Activated naive CD4-positive, alpha-beta T cell treated with anti-CD3 and anti-CD28 coated beads for 36 hours (primary cell): ENCODE results near the gene LHFPL2. TPM values are rescaled to one million over a fixed set of nuclear protein-coding genes. Genes with fewer than 3 reads are reported as not detected.
A peak's percentile ranks its signal among the peaks of the same experiment; 100 is the strongest.

ENCODE experiments used
- CTCF ChIA-PET: fragments of 350-600 bp; sonication (Branson Sonifier 250); formaldehyde crosslinking; loops from one replicate; lab custom pipeline; 2021; ENCODE audit warnings: antibody characterized with exemption; lab: Charles Lee
- DNase-seq: peaks from one replicate; pipeline ENCODE4 v3.0.0-alpha.2; 2020
- H3K27ac Mint-ChIP-seq: one replicate; pipeline ENCODE4 v1.8.0; 2021; ENCODE audit warnings: mild to moderate bottlenecking, mixed read lengths
- H3K27me3 Mint-ChIP-seq: one replicate; pipeline ENCODE4 v1.8.0; 2021; ENCODE audit warnings: low read depth, mixed read lengths
- H3K36me3 Mint-ChIP-seq: one replicate; pipeline ENCODE4 v1.8.0; 2021; ENCODE audit warnings: low read depth, mixed read lengths
- H3K4me1 Mint-ChIP-seq: one replicate; pipeline ENCODE4 v1.8.0; 2021; ENCODE audit warnings: low read depth, mixed read lengths
- H3K4me3 Mint-ChIP-seq: one replicate; pipeline ENCODE4 v1.8.0; 2021; ENCODE audit warnings: mild to moderate bottlenecking, moderate library complexity, mixed read lengths
- H3K9me3 Mint-ChIP-seq: one replicate; pipeline ENCODE4 v1.8.0; 2021; ENCODE audit warnings: mixed read lengths
- intact Hi-C: fragments of 100-400 bp; cut with micrococcal nuclease; formaldehyde crosslinking; loops from one replicate; pipeline ENCODE4 v1.15.1; 2023
- total RNA-seq, 2 experiments: library from RNA; stranded (reverse); gene quantifications; one replicate each; pipeline ENCODE4 v1.2.3, GENCODE V29; 2021

LHFPL2 gene
- total RNA-seq, 2 experiments from 2014 or later = not detected

DNA sequence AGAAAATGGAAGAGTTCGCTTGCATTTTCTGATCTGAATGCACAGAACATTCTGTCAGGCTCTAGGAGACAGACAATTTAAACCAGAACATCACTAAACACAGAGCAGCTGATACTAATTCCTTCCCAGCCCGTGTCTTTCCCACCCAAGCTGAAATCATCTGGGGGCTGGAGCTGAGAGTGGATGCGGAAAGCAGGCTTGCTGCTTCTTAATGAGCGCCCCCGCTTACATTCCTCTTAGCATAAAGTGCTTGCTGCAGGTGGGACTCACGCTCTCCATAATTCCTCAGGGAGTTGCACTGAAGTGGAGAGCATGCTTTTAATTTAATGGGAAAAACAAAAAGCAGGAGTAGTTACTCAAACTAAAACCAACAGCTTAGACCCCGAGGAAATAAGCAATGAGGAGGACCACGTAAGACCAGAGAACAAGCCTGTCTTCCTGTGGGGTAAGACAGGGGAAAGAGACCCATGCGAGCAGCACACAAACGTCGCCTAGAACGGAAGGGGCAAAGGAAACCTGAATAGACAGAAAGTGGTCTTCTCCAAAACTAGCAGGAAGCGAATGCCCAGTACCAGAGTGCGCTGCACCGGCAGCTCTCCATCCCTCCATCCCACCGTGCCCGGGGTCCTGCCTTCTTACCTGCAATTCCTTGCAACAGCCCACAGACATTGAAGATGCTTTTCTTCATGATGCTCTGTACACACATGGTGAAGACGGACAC, 139.3 kb downstream of the LHFPL2 start:
- CTCF ChIA-PET = no interaction called here

GRCh38 chr5:78508186-78508765, 140.3 kb downstream of the LHFPL2 start:
- Mint-ChIP-seq H3K27ac (no peak overlapping the region), H3K4me1 (peaks cover 5% of the 10 kb centered on the region), H3K9me3 (no peaks in the 10 kb centered on the region), H3K4me3 (no peak overlapping the region), H3K36me3 (no peaks in the 10 kb centered on the region), H3K27me3 (peaks cover 65% of the 10 kb centered on the region)
- DNase-seq = no peak
- CTCF ChIA-PET = no interaction called here
- intact Hi-C loops = no loop called here

More for the DNA sequence above, 139.3 kb downstream of the LHFPL2 start:
- H3K27me3 Mint-ChIP-seq = peaks cover 63% of the 10 kb centered on the region
- intact Hi-C loops = no loop called here
- H3K4me1 Mint-ChIP-seq = peaks cover 5% of the 10 kb centered on the region
- DNase-seq = no peak
- H3K9me3 Mint-ChIP-seq = no peaks in the 10 kb centered on the region
- H3K36me3 Mint-ChIP-seq = no peaks in the 10 kb centered on the region
- peak overlapping the region; percentile 71 for H3K4me3 Mint-ChIP-seq
- no peak overlapping the region for H3K27ac Mint-ChIP-seq

DNA sequence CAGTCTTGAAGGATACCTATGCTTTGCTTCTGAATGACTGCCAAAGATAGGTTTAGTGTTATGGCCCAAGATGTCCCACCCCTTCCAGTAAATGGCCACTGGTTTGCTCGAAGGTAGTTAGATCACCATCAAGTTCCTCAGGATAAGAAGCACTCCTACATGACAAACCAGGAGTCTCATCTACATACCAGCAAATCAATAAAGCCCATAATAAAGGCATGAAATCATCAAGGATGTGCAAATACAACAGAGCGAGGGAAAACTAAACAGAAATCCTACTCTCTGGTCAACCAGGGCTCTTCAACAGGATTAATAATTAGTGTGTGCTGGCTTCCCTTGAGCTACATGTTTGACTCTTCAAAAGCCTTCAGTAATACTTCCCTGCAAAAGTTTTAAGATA, 141.0 kb downstream of the LHFPL2 start:
- Mint-ChIP-seq H3K9me3 (no peaks in the 10 kb centered on the region), H3K27me3 (peaks cover 71% of the 10 kb centered on the region), H3K4me3 (no peak overlapping the region), H3K4me1 (peaks cover 5% of the 10 kb centered on the region), H3K36me3 (no peaks in the 10 kb centered on the region), H3K27ac (no peak overlapping the region)
- DNase-seq = no peak
- intact Hi-C loops = no loop called here
- CTCF ChIA-PET = no interaction called here

GRCh38 chr5:78506261-78507024, 142.1 kb downstream of the LHFPL2 start:
- DNase-seq = no peak
- H3K27me3 Mint-ChIP-seq = peaks cover 72% of the 10 kb centered on the region
- CTCF ChIA-PET = interaction anchor here (0.6 kb wide), 1 partner anchor 141 kb away, joined by 3 read pairs; no protein-coding TSS in a partner anchor

GRCh38 chr5:78505860-78506259, 142.7 kb downstream of the LHFPL2 start:
- H3K27ac Mint-ChIP-seq = no peak overlapping the region
- H3K9me3 Mint-ChIP-seq = no peaks in the 10 kb centered on the region
- intact Hi-C loops = no loop called here
- no peak overlapping the region for H3K4me3 Mint-ChIP-seq
- peaks cover 70% of the 10 kb centered on the region for H3K27me3 Mint-ChIP-seq
- no peaks in the 10 kb centered on the region for H3K36me3 Mint-ChIP-seq
- H3K4me1 Mint-ChIP-seq = peaks cover 5% of the 10 kb centered on the region
- CTCF ChIA-PET = no interaction called here
- no peak for DNase-seq

More at GRCh38 chr5:78506261-78507024, 142.1 kb downstream of the LHFPL2 start:
- Mint-ChIP-seq H3K4me1 (peaks cover 5% of the 10 kb centered on the region), H3K36me3 (no peaks in the 10 kb centered on the region), H3K27ac (no peak overlapping the region), H3K4me3 (no peak overlapping the region), H3K9me3 (no peaks in the 10 kb centered on the region)
- intact Hi-C loops = no loop called here

DNA sequence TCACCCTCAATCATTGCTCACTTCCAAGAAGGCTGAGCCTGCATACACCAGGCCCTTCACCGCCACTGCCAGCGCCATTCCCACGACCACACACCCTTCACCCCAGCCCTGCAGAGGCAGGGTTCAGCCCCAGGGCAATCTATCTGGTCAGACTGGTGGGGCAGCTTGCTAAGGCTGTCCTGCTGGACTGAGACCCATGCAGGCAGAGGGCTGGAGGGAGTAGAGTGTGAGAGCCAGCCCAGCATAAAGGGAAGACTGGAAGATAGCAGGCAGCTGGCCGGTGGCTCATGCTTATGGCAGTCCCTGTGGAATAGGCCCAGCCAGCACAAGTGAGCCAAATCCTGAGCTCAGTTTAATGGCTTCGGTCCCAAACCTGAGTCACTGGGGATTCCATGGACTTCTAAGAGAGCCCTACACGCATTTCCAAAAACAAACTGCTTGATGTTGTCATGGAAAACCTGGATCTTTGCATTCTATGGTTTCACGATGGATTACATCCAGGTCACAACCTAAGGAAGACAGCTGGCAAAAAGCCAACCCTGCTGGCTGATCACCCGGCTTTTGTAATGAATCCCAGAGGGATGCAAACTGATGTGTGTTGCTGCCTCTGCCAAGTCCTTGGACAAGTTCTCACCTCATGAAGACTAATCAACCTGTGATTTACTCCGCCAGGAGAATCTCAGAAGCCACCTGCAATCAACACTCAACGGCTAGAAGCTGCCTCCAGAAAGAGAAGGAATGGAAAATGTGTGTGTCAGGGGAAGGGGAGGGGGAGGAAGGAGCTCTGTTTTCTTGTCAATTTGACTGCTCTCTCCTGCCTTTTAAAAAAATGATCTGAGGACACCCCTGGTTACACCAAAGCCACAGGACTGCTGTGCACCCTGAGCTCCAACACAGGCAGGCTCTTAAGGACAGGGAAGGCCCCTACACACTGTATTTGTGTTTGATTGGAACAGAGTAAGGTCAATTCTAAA, 143.6 kb downstream of the LHFPL2 start:
- Mint-ChIP-seq H3K27ac (no peak overlapping the region), H3K27me3 (peaks cover 69% of the 10 kb centered on the region), H3K9me3 (no peaks in the 10 kb centered on the region), H3K36me3 (no peaks in the 10 kb centered on the region), H3K4me3 (no peak overlapping the region), H3K4me1 (peaks cover 5% of the 10 kb centered on the region)
- CTCF ChIA-PET = no interaction called here
- intact Hi-C loops = no loop called here
- no peak for DNase-seq

DNA sequence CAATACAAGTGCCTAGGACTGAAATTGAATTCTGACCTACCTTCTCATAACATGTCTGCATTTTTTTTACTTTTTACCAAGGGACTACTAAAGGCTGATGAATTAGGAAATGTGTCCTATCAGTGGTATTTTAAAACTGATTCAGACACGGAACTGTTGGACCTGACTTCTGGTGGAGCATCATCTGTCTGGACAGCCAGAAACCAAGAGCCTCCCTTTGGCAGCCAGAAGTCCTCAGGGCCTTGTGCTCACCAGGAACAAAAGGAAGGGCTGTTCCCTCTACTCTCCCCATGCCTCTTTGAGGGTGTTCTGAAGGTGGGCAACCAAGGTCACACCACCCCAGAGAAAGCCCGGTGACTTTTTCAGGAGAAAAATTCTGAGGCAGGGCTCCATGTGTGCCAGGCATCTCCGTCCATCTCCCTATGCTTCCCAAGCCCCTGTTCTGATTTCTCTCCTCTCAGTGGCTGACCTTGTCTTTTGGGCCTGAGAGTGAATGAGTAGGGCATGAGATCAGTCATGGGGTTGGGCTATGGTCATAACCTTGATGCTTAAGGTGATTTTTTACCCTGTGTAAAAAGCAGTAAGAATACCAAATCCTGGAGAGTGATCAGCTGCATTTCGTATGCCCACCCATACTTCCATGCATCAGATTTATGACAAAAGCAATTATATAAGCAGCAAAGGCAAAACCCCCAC, 144.5 kb downstream of the LHFPL2 start:
- no peaks in the 10 kb centered on the region for H3K9me3 Mint-ChIP-seq
- CTCF ChIA-PET = no interaction called here
- H3K27me3 Mint-ChIP-seq = peaks cover 71% of the 10 kb centered on the region

DNA sequence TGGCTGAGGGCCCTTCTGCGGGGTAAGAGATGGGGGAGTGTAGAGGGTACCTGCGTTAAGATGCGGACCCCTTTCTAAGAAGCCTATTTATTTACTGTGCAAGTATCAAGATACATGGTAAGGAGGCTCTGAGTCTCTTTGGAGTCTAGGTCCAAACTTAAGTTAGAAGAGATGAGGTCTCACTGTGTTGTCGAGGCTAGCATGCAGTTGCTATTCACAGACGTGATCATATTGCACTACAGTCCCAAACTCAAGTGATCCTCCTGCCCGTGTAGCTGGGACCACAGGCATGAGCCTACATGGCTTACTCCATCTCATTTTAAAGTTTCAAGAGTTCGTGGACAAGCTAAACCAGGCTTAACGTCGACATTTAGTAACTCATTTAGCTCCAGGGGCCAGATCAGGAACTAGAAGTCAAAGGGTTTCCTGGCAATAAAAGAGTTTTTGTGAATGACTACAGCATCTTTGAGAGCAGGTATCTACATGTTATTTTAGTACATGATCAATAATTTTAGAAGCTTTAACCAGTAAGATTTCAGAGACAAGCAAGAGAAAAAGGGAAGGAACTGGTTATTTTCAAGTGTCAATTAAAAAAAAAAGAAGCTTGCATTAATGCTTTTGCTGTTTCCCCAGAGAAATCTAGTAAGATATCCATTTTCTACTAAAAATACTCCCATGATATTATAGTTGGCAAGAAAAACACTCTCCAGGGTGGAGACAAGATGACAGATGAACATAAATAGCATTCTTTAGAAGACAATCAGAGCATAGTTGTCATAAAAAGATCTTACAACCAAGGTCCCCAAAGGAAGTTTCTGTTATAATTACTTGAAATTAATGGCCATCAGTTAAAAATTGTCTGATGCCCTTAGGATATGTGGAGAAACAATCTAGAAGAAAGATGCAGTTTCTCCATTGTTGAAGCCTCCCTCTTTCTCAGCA, 146.9 kb downstream of the LHFPL2 start:
- Mint-ChIP-seq H3K4me1 (no peaks in the 10 kb centered on the region), H3K27me3 (peaks cover 65% of the 10 kb centered on the region), H3K4me3 (no peak overlapping the region), H3K9me3 (no peaks in the 10 kb centered on the region), H3K36me3 (no peaks in the 10 kb centered on the region), H3K27ac (no peak overlapping the region)
- CTCF ChIA-PET = interaction anchor here (0.6 kb wide), 1 partner anchor 155 kb away, joined by 3 read pairs; no protein-coding TSS in a partner anchor
- intact Hi-C loops = no loop called here
- DNase-seq = no peak

More for the DNA sequence above, 144.5 kb downstream of the LHFPL2 start:
- no peak overlapping the region for H3K27ac Mint-ChIP-seq
- no peaks in the 10 kb centered on the region for H3K4me1 Mint-ChIP-seq
- intact Hi-C loops = no loop called here
- H3K36me3 Mint-ChIP-seq = no peaks in the 10 kb centered on the region
- no peak overlapping the region for H3K4me3 Mint-ChIP-seq
- DNase-seq = no peak

- CTCF ChIA-PET = no interaction called here
- Mint-ChIP-seq H3K9me3 (no peaks in the 10 kb centered on the region), H3K27me3 (peaks cover 66% of the 10 kb centered on the region), H3K36me3 (no peaks in the 10 kb centered on the region), H3K4me1 (no peaks in the 10 kb centered on the region), H3K4me3 (no peak overlapping the region), H3K27ac (no peak overlapping the region)
- no peak for DNase-seq
- intact Hi-C loops = no loop called here
Observed at GRCh38 chr5:78500871-78501270, 147.7 kb downstream of the LHFPL2 start.

GRCh38 chr5:78500028-78500427, 148.5 kb downstream of the LHFPL2 start:
- H3K9me3 Mint-ChIP-seq = no peaks in the 10 kb centered on the region
- CTCF ChIA-PET = no interaction called here
- no peaks in the 10 kb centered on the region for H3K4me1 Mint-ChIP-seq
- peaks cover 62% of the 10 kb centered on the region for H3K27me3 Mint-ChIP-seq
- no peak for DNase-seq
- no peaks in the 10 kb centered on the region for H3K36me3 Mint-ChIP-seq
- no peak overlapping the region for H3K27ac Mint-ChIP-seq
- no peak overlapping the region for H3K4me3 Mint-ChIP-seq
- intact Hi-C loops = no loop called here

DNA sequence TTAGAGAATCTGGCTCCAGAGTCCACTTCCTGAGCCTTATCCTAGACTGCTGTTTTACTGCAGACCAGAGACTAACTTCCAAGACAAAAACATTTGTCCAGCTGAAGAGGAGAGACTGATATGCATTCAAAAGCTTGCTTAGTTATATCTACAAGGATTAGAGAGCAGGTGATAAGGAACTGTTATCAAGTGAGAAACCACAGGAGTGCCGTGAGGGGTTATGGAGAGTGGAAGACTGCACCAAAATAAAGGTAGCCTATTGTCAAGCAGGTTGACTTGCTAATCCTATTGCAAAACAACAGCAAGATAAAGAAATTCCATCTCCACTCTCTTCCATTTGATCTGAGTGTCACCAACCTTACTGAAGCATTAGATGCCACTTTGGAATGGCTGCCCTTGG, 149.1 kb downstream of the LHFPL2 start:
- no peaks in the 10 kb centered on the region for H3K9me3 Mint-ChIP-seq
- no peaks in the 10 kb centered on the region for H3K4me1 Mint-ChIP-seq
- H3K27ac Mint-ChIP-seq = no peak overlapping the region
- CTCF ChIA-PET = no interaction called here
- DNase-seq = no peak
- intact Hi-C loops = no loop called here
- peaks cover 58% of the 10 kb centered on the region for H3K27me3 Mint-ChIP-seq
- H3K36me3 Mint-ChIP-seq = no peaks in the 10 kb centered on the region
- no peak overlapping the region for H3K4me3 Mint-ChIP-seq
